CD14-positive monocyte (primary cell): ENCODE results near the gene GRIK3. TPM values are rescaled to one million over a fixed set of nuclear protein-coding genes. Genes with fewer than 3 reads are reported as not detected.

Experiments used
- DNase-seq, 3 donors: peaks; one replicate each; pipeline ENCODE4 v3.0.0-alpha.2; 2011 to 2022
- H2AFZ ChIP-seq: 2 replicates; pipeline ENCODE4 v1.6.0; 2012; ENCODE audit warnings: mild to moderate bottlenecking, low read depth, low read length, inconsistent platforms; ENCODE audit not compliant: insufficient read depth, poor library complexity, severe bottlenecking
- H3K27ac ChIP-seq, 2 donors: 1 replicate in 1 of 2; 2 replicates in 1 of 2; pipeline ENCODE4 v1.5.1; 2012 to 2013; ENCODE audit warnings: low read length in 2 of 2, control low read depth in 1 of 2, inconsistent platforms in 1 of 2, low read depth in 1 of 2, mild to moderate bottlenecking in 1 of 2
- H3K27me3 ChIP-seq, 2 donors: one replicate each; pipeline versions ENCODE4 v1.6.0 to v1.6.1; 2011 to 2013; ENCODE audit warnings: low read length in 2 of 2; ENCODE audit not compliant: control insufficient read depth in 2 of 2, insufficient read depth in 2 of 2
- H3K36me3 ChIP-seq, 2 donors: replicated peaks in 1 of 2; 1 replicate in 1 of 2; 2 replicates in 1 of 2; pipeline versions ENCODE4 v1.5.1 to v1.6.1; 2012 to 2013; ENCODE audit warnings: low read length in 2 of 2, control low read depth in 1 of 2, inconsistent platforms in 1 of 2, mild to moderate bottlenecking in 1 of 2; ENCODE audit not compliant: insufficient read depth in 2 of 2, control insufficient read depth in 1 of 2
- H3K4me1 ChIP-seq, 2 donors: 1 replicate in 1 of 2; 2 replicates in 1 of 2; pipeline versions ENCODE4 v1.5.1 to v1.6.1; 2012 to 2013; ENCODE audit warnings: low read length in 2 of 2, control low read depth in 1 of 2, inconsistent platforms in 1 of 2, mild to moderate bottlenecking in 1 of 2, moderate library complexity in 1 of 2; ENCODE audit not compliant: insufficient read depth in 2 of 2, control insufficient read depth in 1 of 2
- H3K4me2 ChIP-seq: replicated peaks from 2 replicates; pipeline ENCODE3; 2012; ENCODE audit warnings: low read length, moderate library complexity, mild to moderate bottlenecking; ENCODE audit not compliant: poor library complexity, severe bottlenecking; ENCODE audit errors: extremely low read depth
- H3K4me3 ChIP-seq, 3 experiments: fragments of 200-600 bp in 1 of 3; sonication (generic) in 1 of 3; replicated peaks in 1 of 3; 1 replicate in 2 of 3; 2 replicates in 1 of 3; pipeline ENCODE4 v1.5.1; 2011 to 2013; ENCODE audit warnings: low read length in 3 of 3, mild to moderate bottlenecking in 3 of 3, control low read depth in 2 of 3, low read depth in 2 of 3, inconsistent platforms in 1 of 3, moderate library complexity in 1 of 3
- H3K79me2 ChIP-seq: 2 replicates; pipeline ENCODE4 v1.6.0; 2012; ENCODE audit warnings: mild to moderate bottlenecking, control low read depth, inconsistent platforms, low read length, moderate library complexity; ENCODE audit not compliant: insufficient read depth
- H3K9ac ChIP-seq: 2 replicates; pipeline ENCODE4 v1.6.0; 2017; ENCODE audit warnings: low read length, mild to moderate bottlenecking; ENCODE audit not compliant: insufficient read depth, poor library complexity, severe bottlenecking
- H3K9me3 ChIP-seq, 2 donors: replicated peaks in 1 of 2; 1 replicate in 1 of 2; 2 replicates in 1 of 2; pipeline versions ENCODE4 v1.5.1 to v1.6.1; 2012 to 2013; ENCODE audit warnings: low read length in 2 of 2, control low read depth in 1 of 2; ENCODE audit not compliant: control insufficient read depth in 1 of 2, insufficient read depth in 1 of 2
- H4K20me1 ChIP-seq: 2 replicates; pipeline ENCODE4 v1.6.0; 2012; ENCODE audit warnings: mild to moderate bottlenecking, low read length, control low read depth, moderate library complexity; ENCODE audit not compliant: insufficient read depth
- H3K27ac Mint-ChIP-seq, 7 donors: one replicate each; pipeline ENCODE4 v1.8.0; 2020; ENCODE audit warnings: mild to moderate bottlenecking in 7 of 7, mixed read lengths in 7 of 7, moderate library complexity in 6 of 7, inconsistent platforms in 2 of 7
- H3K27me3 Mint-ChIP-seq, 3 donors: one replicate each; pipeline ENCODE4 v1.8.0; 2021 to 2022; ENCODE audit warnings: low read depth in 3 of 3, mild to moderate bottlenecking in 3 of 3, mixed read lengths in 3 of 3, moderate library complexity in 3 of 3, inconsistent platforms in 1 of 3
- H3K36me3 Mint-ChIP-seq, 2 donors: one replicate each; pipeline ENCODE4 v1.8.0; 2020; ENCODE audit warnings: mixed read lengths in 2 of 2, inconsistent platforms in 1 of 2, mild to moderate bottlenecking in 1 of 2
- H3K4me1 Mint-ChIP-seq: one replicate; pipeline ENCODE4 v1.8.0; 2020; ENCODE audit warnings: mild to moderate bottlenecking, mixed read lengths
- H3K4me3 Mint-ChIP-seq, 2 donors: one replicate each; pipeline ENCODE4 v1.8.0; 2020; ENCODE audit warnings: mild to moderate bottlenecking in 2 of 2, mixed read lengths in 2 of 2, moderate library complexity in 1 of 2
- H3K9me3 Mint-ChIP-seq, 7 donors: one replicate each; pipeline ENCODE4 v1.8.0; 2020 to 2022; ENCODE audit warnings: mixed read lengths in 7 of 7, mild to moderate bottlenecking in 6 of 7, moderate library complexity in 6 of 7, inconsistent platforms in 2 of 7
- WGBS: methylation state at CpG from one replicate; pipeline ENCODE4 v1.1.5; 2013; ENCODE audit warnings: missing lambda C conversion rate; ENCODE audit not compliant: insufficient coverage; 5-methylcytosine and 5-hydroxymethylcytosine counted together
- intact Hi-C, 2 donors: fragments of 100-400 bp; cut with micrococcal nuclease; formaldehyde crosslinking; loops; one replicate each; pipeline versions ENCODE4 v1.15.0 to v1.15.1; 2023
- polyA plus RNA-seq, 3 donors: library from polyadenylated mRNA; depleted of rRNA in 1 of 3; unstranded in 2 of 3; stranded (reverse) in 1 of 3; fragments of 300-500 nt in 2 of 3; fragments of >200 nt in 1 of 3; fragmentation: Illumina TruSeq in 2 of 3; gene quantifications; 1 replicate in 2 of 3; 2 replicates in 1 of 3; pipeline ENCODE4 v1.2.3, GENCODE V29; 2012 to 2021
- TF ChIP-seq, protein P1 (sequence below): fragments of 200-600 bp; IDR thresholded peaks from one replicate; pipeline ENCODE4 v1.8.0; 2022; ENCODE audit warnings: antibody characterized with exemption, mild to moderate bottlenecking

GRIK3 gene
- polyA plus RNA-seq, 3 donors, result not detected

DNA sequence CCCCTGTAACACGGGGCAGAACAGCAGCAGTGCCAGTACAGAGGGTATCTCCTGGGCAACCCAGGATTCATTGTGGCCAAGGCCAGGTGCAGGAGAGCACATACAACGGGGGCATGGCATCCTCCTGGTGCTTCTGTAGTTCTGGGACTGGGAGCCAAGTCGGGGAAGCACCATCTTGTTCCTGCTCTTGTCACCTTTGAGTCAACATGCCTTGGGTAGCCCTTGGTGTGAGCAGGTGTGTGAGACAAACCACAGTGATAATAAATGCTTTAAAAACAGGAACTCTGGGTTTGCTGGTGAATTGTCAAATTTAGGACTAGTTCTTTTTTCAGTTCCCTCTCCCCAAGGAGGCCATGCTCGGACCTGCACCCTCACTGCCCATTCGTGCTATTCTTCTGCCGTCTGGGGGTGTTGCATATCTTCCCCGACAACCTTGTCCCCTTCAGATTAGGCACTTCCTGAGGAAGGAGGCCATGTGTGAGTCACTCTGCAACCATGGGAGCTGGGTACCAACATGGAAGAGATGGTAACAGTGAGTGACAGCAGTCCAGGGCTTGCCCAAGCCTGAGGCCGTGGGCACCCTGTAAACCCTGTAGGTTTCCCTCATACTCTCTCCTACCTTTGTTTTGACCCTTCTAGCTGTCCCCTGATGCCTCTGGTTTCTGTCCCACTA is 150.2 kb downstream of the GRIK3 start:
- no peak overlapping the region for H3K9ac ChIP-seq
- Mint-ChIP-seq H3K27me3 (peaks cover 0 to 9% (median 7%) of the 10 kb centered on the region in 3 donors), H3K9me3 (peaks cover 0 to 1% (median 0%) of the 10 kb centered on the region in 7 donors), H3K36me3 (no peaks in the 10 kb centered on the region), H3K4me1 (no peaks in the 10 kb centered on the region), H3K27ac (no peak overlapping the region), H3K4me3 (no peak overlapping the region)
- no peaks in the 10 kb centered on the region for H4K20me1 ChIP-seq
- no peak overlapping the region for H3K4me2 ChIP-seq
- TF ChIP-seq, protein P1, sequence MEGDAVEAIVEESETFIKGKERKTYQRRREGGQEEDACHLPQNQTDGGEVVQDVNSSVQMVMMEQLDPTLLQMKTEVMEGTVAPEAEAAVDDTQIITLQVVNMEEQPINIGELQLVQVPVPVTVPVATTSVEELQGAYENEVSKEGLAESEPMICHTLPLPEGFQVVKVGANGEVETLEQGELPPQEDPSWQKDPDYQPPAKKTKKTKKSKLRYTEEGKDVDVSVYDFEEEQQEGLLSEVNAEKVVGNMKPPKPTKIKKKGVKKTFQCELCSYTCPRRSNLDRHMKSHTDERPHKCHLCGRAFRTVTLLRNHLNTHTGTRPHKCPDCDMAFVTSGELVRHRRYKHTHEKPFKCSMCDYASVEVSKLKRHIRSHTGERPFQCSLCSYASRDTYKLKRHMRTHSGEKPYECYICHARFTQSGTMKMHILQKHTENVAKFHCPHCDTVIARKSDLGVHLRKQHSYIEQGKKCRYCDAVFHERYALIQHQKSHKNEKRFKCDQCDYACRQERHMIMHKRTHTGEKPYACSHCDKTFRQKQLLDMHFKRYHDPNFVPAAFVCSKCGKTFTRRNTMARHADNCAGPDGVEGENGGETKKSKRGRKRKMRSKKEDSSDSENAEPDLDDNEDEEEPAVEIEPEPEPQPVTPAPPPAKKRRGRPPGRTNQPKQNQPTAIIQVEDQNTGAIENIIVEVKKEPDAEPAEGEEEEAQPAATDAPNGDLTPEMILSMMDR, result no peak
- no peak overlapping the region for H3K27ac ChIP-seq
- H3K79me2 ChIP-seq, result no peaks in the 10 kb centered on the region
- DNase-seq, result no peak
- no peak overlapping the region for H2AFZ ChIP-seq
- no peak overlapping the region for H3K4me3 ChIP-seq
- 74% methylated on average over 3 of the region's 8 CpGs for WGBS
- intact Hi-C loops, result no loop called here
- H3K27me3 ChIP-seq, result no peaks in the 10 kb centered on the region
- no peaks in the 10 kb centered on the region for H3K9me3 ChIP-seq
- H3K36me3 ChIP-seq, result no peaks in the 10 kb centered on the region
- no peaks in the 10 kb centered on the region for H3K4me1 ChIP-seq

DNA sequence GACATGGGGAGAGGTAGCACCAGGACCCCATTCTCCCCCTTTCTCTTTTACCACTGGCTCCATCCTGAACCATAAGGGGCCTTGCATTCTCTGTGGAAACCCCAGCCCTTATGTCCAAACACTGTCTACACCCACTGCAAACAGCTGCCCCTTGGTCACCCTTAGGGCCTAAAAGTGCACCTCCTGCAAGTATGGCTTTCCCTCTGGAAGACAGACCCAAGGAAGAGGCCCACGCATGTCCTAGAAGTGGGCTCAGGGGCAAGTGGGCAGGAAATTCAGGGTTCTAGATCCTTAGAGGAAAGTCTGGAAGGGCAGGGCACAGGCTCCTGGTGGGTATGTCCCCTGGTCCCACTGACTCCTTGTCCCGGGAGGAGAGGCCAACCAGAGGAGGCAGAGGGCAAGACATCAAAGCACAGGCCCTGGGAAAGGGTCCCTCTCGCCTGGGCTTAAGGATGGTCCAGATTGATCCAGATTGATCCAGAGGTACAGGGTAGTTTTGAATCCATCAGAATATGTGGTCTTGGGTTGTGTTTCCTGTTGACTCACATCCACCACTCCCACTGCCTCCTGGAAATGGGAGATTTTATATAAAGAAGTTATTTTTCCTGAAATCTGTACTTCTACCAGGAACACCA is 150.9 kb downstream of the GRIK3 start:
- no peaks in the 10 kb centered on the region for H3K36me3 Mint-ChIP-seq
- intact Hi-C loops, result no loop called here
- H3K9ac ChIP-seq, result no peak overlapping the region
- no peak overlapping the region for H3K4me3 ChIP-seq
- no peak overlapping the region for H3K27ac ChIP-seq
- no peaks in the 10 kb centered on the region for H3K79me2 ChIP-seq
- H3K4me2 ChIP-seq, result no peak overlapping the region
- H3K4me3 Mint-ChIP-seq, result no peak overlapping the region
- no peak overlapping the region for H2AFZ ChIP-seq
- no peak overlapping the region for H3K27ac Mint-ChIP-seq
- no peaks in the 10 kb centered on the region for H3K36me3 ChIP-seq
- H3K9me3 Mint-ChIP-seq, result no peaks in the 10 kb centered on the region
- H4K20me1 ChIP-seq, result no peaks in the 10 kb centered on the region
- H3K27me3 ChIP-seq, result no peaks in the 10 kb centered on the region
- 83% methylated on average over 2 of the region's 3 CpGs for WGBS
- H3K27me3 Mint-ChIP-seq, result peaks cover 0 to 8% (median 5%) of the 10 kb centered on the region in 3 donors
- no peaks in the 10 kb centered on the region for H3K4me1 ChIP-seq
- DNase-seq, result no peak
- H3K9me3 ChIP-seq, result no peaks in the 10 kb centered on the region
- no peaks in the 10 kb centered on the region for H3K4me1 Mint-ChIP-seq
- TF ChIP-seq, protein P1, result no peak
